GM12878 (cell line): ENCODE results near the gene MLIP. TPM values are rescaled to one million over a fixed set of nuclear protein-coding genes. Genes with fewer than 3 reads are reported as not detected.

ENCODE experiments used
- ATAC-seq: fragments of 200-7000 bp; cut with Tn5 transposase; 3 replicates; pipeline ENCODE4 v1.9.1; 2020; ENCODE audit warnings: mild to moderate bottlenecking, moderate library complexity
- Bru-seq: library from RNA; stranded (reverse); fragments of 400-500 nt; gene quantifications from one replicate; lab custom pipeline; 2021; lab: Mats Ljungman, UMichigan
- BruChase-seq, 2 experiments: library from RNA; stranded (reverse); fragments of 400-500 nt; gene quantifications; one replicate each; lab custom pipeline; 2021; lab: Mats Ljungman, UMichigan
- BruUV-seq: library from RNA; stranded (reverse); fragments of 400-500 nt; replicated peaks from 2 replicates; lab custom pipeline; 2021; lab: Mats Ljungman, UMichigan
- CTCF ChIA-PET: fragments of 300-600 bp; sonication (Branson Sonifier 250); formaldehyde crosslinking; extraction: SDS; loops from one replicate; lab custom pipeline; 2021; ENCODE audit warnings: inconsistent platforms; lab: Yijun Ruan, JAX
- POLR2A ChIA-PET: fragments of 350-600 bp; formaldehyde crosslinking; extraction: SDS; loops from one replicate; lab custom pipeline; 2021; ENCODE audit warnings: inconsistent platforms; lab: Charles Lee
- RAD21 ChIA-PET: fragments of 300-600 bp; sonication (Branson Sonifier 250); formaldehyde crosslinking; loops from one replicate; lab custom pipeline; 2023; ENCODE audit warnings: antibody characterized with exemption; ENCODE audit not compliant: unreplicated experiment; lab: Charles Lee
- SMC1A ChIA-PET: fragments of 300-600 bp; sonication (Branson Sonifier 250); formaldehyde crosslinking; loops from one replicate; lab custom pipeline; 2023; ENCODE audit not compliant: unreplicated experiment, uncharacterized antibody; lab: Charles Lee
- DNase-seq: peaks from one replicate; pipeline ENCODE4 v3.0.0-alpha.2; 2011; ENCODE audit warnings: low read depth, low spot score
- FAIRE-seq: peaks from 3 replicates; lab custom pipeline; 2011; peaks lifted over from hg19 to GRCh38; lab: Jason Lieb, UNC
- H2AFZ ChIP-seq: 2 replicates; pipeline ENCODE4 v1.6.0; 2011; ENCODE audit warnings: low read depth, low read length, control low read depth; ENCODE audit not compliant: control insufficient read depth
- H3K27ac ChIP-seq: 2 replicates; pipeline ENCODE4 v1.5.1; 2011; ENCODE audit warnings: control low read depth; ENCODE audit not compliant: control insufficient read depth, insufficient read depth
- H3K27me3 ChIP-seq, 2 experiments: replicated peaks in 1 of 2; 2 replicates each; pipeline versions ENCODE4 v1.6.0 to v1.6.1; 2011; ENCODE audit warnings: low read length in 1 of 2; ENCODE audit not compliant: control insufficient read depth in 2 of 2, insufficient read depth in 2 of 2
- H3K36me3 ChIP-seq, 2 experiments: 2 replicates each; pipeline ENCODE4 v1.5.1; 2011; ENCODE audit warnings: low read length in 1 of 2; ENCODE audit not compliant: control insufficient read depth in 2 of 2, insufficient read depth in 2 of 2
- H3K4me1 ChIP-seq: 2 replicates; pipeline ENCODE4 v1.6.1; 2011; ENCODE audit warnings: mild to moderate bottlenecking, low read length, moderate library complexity, mixed read lengths; ENCODE audit not compliant: control insufficient read depth, insufficient read depth
- H3K4me2 ChIP-seq: 2 replicates; pipeline ENCODE4 v1.6.0; 2011; ENCODE audit warnings: control low read depth; ENCODE audit not compliant: control insufficient read depth, insufficient read depth
- H3K4me3 ChIP-seq: fragments of 200-600 bp; sonication (generic); 2 replicates; pipeline ENCODE4 v1.5.1; 2016
- H3K79me2 ChIP-seq: 2 replicates; pipeline ENCODE4 v1.6.0; 2011; ENCODE audit warnings: low read length; ENCODE audit not compliant: control insufficient read depth, insufficient read depth
- H3K9ac ChIP-seq: 2 replicates; pipeline ENCODE4 v1.8.0; 2011; ENCODE audit warnings: low read length, control low read depth, mixed read lengths; ENCODE audit not compliant: control insufficient read depth, insufficient read depth
- H3K9me3 ChIP-seq: replicated peaks from 3 replicates; pipeline ENCODE4 v1.5.1; 2011; ENCODE audit warnings: mild to moderate bottlenecking, low read length; ENCODE audit not compliant: control insufficient read depth, insufficient read depth
- H4K20me1 ChIP-seq: 2 replicates; pipeline ENCODE4 v1.6.0; 2011; ENCODE audit not compliant: control insufficient read depth, insufficient read depth
- NR2C1 ChIP-seq: fragments of 450-650 bp; IDR thresholded peaks from 2 replicates; pipeline ENCODE4 v1.6.1; 2017; ENCODE audit warnings: antibody characterized with exemption, mild to moderate bottlenecking, moderate library complexity
- POLR2AphosphoS5 ChIP-seq: IDR thresholded peaks from 2 replicates; pipeline ENCODE4 v1.6.1; 2011; ENCODE audit warnings: mild to moderate bottlenecking, low read length, inconsistent platforms
- WGBS: methylation state at CpG from one replicate; pipeline ENCODE4 v1.1.6; 2016; ENCODE audit warnings: low lambda C conversion rate; ENCODE audit not compliant: insufficient replicate concordance, insufficient coverage; ENCODE audit errors: missing lambda C conversion rate; 5-methylcytosine and 5-hydroxymethylcytosine counted together
- in situ Hi-C: fragments of 300-500 bp; cut with MboI; formaldehyde crosslinking; loops from 9 replicates; pipeline ENCODE4 v1.14.3; 2018; ENCODE audit warnings: mixed read lengths
- intact Hi-C: fragments of 100-400 bp; cut with micrococcal nuclease; formaldehyde crosslinking; loops from one replicate; pipeline ENCODE4 v1.14.2; 2022; ENCODE audit not compliant: unreplicated experiment
- long read RNA-seq, 2 experiments: library from polyadenylated mRNA; unstranded; transcript quantifications; one replicate each; pipeline ENCODE4 v2.0.0, GENCODE V29; 2019 to 2020
- polyA minus RNA-seq, 3 experiments: library from RNA; depleted of rRNA, polyadenylated mRNA; stranded (reverse); fragments of >200 nt; gene quantifications; 2 replicates each; pipeline ENCODE4 v1.2.3, GENCODE V29; 2011
- polyA plus RNA-seq, 11 experiments: library from polyadenylated mRNA; depleted of rRNA in 4 of 11; unstranded in 6 of 11; stranded (reverse) in 5 of 11; fragments of >200 nt; fragmentation: Nextera tagmentation in 4 of 11; fragmentation: Illumina TruSeq in 1 of 11; extraction: Ambion mirVana in 4 of 11; extraction: Trizol in 1 of 11; gene quantifications; 1 replicate in 1 of 11; 2 replicates in 10 of 11; pipeline versions ENCODE4 v1.2.1 to v1.2.3, GENCODE V29; 2011 to 2016; ENCODE audit warnings: inconsistent platforms in 2 of 11, missing spikeins in 2 of 11, low read depth in 1 of 11
- total RNA-seq, 4 experiments: library from RNA; depleted of rRNA in 3 of 4; stranded (reverse); fragments of >200 nt in 3 of 4; fragmentation: Illumina TruSeq in 1 of 4; extraction: Trizol in 1 of 4; gene quantifications; 2 replicates each; pipeline versions ENCODE4 v1.2.1 to v1.2.3, GENCODE V29; 2013 to 2021
- TF ChIP-seq, protein P1 (sequence below): fragments of 450-650 bp; IDR thresholded peaks from 2 replicates; pipeline ENCODE4 v1.6.1; 2018; ENCODE audit warnings: mild to moderate bottlenecking, low read depth, moderate library complexity; ENCODE audit not compliant: partially characterized antibody

The MLIP gene, protein sequence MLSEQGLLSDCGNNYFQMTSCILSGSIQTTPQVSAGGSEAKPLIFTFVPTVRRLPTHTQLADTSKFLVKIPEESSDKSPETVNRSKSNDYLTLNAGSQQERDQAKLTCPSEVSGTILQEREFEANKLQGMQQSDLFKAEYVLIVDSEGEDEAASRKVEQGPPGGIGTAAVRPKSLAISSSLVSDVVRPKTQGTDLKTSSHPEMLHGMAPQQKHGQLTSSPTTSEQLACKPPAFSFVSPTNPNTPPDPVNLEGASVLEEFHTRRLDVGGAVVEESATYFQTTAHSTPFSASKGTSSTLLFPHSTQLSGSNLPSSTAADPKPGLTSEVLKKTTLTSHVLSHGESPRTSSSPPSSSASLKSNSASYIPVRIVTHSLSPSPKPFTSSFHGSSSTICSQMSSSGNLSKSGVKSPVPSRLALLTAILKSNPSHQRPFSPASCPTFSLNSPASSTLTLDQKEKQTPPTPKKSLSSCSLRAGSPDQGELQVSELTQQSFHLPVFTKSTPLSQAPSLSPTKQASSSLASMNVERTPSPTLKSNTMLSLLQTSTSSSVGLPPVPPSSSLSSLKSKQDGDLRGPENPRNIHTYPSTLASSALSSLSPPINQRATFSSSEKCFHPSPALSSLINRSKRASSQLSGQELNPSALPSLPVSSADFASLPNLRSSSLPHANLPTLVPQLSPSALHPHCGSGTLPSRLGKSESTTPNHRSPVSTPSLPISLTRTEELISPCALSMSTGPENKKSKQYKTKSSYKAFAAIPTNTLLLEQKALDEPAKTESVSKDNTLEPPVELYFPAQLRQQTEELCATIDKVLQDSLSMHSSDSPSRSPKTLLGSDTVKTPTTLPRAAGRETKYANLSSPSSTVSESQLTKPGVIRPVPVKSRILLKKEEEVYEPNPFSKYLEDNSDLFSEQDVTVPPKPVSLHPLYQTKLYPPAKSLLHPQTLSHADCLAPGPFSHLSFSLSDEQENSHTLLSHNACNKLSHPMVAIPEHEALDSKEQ
- not detected in 2 replicates for total RNA-seq (2013; cell fraction: nucleolus; rRNA removed)
- total RNA-seq (2014; rRNA removed), result not detected in 2 replicates
- total RNA-seq (2014; rRNA removed; fragmentation: Illumina TruSeq; extraction: Trizol), result not detected in 2 replicates
- not detected in 2 replicates for total RNA-seq (2021)
- polyA plus RNA-seq (2011; ENCODE audit: low read depth), result not detected
- polyA plus RNA-seq (2011; rRNA removed), result not detected in 2 replicates
- not detected in 2 replicates for polyA plus RNA-seq (2011; cell fraction: cytosol; rRNA removed)
- polyA plus RNA-seq (2011; cell fraction: nucleus; rRNA removed), result 0.19 TPM in 1 of 2 replicates, not detected in the other
- not detected in 2 replicates for polyA plus RNA-seq (2012)
- 0.24 TPM in 1 of 2 replicates, not detected in the other for polyA plus RNA-seq (2014; fragmentation: Illumina TruSeq; extraction: Trizol)
- not detected for polyA plus RNA-seq (2014; fragmentation: Nextera tagmentation; extraction: Ambion mirVana)
- not detected in 2 replicates for polyA plus RNA-seq (2014; rRNA removed)
- polyA plus RNA-seq (2016; fragmentation: Nextera tagmentation; extraction: Ambion mirVana), result not detected
- polyA minus RNA-seq (2011; rRNA and poly(A)+ RNA removed), result 0.80 TPM in 1 of 2 replicates, not detected in the other
- not detected in 2 replicates for polyA minus RNA-seq (2011; cell fraction: cytosol; rRNA and poly(A)+ RNA removed)
- 0.96 TPM in 1 of 2 replicates, not detected in the other for polyA minus RNA-seq (2011; cell fraction: nucleus; rRNA and poly(A)+ RNA removed)
- Bru-seq, nascent RNA, result percentile 5 among the genes with signal in this experiment
- BruChase-seq, experiment 1, labeled RNA remaining after a 6-hour chase, result percentile 9 among the genes with signal in this experiment
- BruChase-seq, experiment 2, labeled RNA remaining after a 2-hour chase, result percentile 13 among the genes with signal in this experiment
- long read RNA-seq, experiment 1, result 0 reads
- long read RNA-seq, experiment 2, partial matches to known transcripts, result 1 of 1 reads
- long read RNA-seq, experiment 2, other reads (novel, unspliced or antisense), result 0 of 1 reads

DNA sequence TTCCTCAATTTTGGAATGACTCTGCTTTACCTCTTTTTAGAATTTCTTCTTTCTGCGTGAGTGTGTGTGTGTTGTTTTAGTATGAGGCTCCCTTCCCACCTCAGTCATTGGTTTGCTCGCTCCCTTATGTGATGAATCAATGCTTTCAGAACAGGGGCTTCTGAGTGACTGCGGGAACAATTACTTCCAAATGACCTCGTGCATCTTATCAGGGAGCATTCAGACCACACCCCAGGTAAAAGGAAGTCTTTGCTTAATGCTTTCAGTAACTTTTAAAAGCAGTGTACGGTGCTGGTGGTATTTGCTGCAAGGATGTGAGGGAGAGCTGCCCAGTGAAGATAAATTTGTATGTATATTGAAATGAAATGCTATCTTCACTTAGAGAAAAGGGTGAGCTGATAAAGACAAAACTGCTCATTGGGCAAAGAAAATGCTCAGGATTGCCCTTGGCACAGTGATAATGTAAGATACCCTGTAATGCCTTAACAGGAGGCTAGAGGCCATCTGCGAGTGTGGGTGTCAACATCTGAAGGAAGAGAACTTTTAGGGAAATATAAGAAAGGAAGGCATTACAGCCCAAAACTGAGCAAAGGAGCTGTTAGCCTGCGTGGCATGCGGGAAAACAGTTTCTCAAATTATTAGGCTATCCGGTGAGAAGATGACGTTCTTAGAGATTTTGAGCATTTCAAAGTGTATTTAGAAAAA, at the start of gene MLIP:
TSS of gene MLIP (plus strand) at position 103 of the 705 bp plus-strand sequence. CDS start at position 140, 37 bp downstream.
- H3K9me3 ChIP-seq, result no peaks in the 10 kb centered on the region
- no peaks in the 10 kb centered on the region for H3K27me3 ChIP-seq
- no peak for FAIRE-seq
- H3K27ac ChIP-seq, result no peak within 1 kb of the TSS
- no peaks in the 10 kb centered on the region for H3K36me3 ChIP-seq
- in situ Hi-C loops, result no loop called here
- 38% methylated on average over 10 of the region's 10 CpGs for WGBS
- CTCF ChIA-PET, result no interaction called here
- no peaks in the 10 kb centered on the region; the same call in 1 of the 2 replicates for H4K20me1 ChIP-seq
- intact Hi-C loops, result no loop called here
- no peaks in the 10 kb centered on the region for H3K79me2 ChIP-seq
- TF ChIP-seq, protein P1, sequence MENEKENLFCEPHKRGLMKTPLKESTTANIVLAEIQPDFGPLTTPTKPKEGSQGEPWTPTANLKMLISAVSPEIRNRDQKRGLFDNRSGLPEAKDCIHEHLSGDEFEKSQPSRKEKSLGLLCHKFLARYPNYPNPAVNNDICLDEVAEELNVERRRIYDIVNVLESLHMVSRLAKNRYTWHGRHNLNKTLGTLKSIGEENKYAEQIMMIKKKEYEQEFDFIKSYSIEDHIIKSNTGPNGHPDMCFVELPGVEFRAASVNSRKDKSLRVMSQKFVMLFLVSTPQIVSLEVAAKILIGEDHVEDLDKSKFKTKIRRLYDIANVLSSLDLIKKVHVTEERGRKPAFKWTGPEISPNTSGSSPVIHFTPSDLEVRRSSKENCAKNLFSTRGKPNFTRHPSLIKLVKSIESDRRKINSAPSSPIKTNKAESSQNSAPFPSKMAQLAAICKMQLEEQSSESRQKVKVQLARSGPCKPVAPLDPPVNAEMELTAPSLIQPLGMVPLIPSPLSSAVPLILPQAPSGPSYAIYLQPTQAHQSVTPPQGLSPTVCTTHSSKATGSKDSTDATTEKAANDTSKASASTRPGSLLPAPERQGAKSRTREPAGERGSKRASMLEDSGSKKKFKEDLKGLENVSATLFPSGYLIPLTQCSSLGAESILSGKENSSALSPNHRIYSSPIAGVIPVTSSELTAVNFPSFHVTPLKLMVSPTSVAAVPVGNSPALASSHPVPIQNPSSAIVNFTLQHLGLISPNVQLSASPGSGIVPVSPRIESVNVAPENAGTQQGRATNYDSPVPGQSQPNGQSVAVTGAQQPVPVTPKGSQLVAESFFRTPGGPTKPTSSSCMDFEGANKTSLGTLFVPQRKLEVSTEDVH, result no peak
- TF ChIP-seq POLR2AphosphoS5 (no peak), NR2C1 (no peak)
- TF ChIP-seq, all 136 proteins: peak for 0
- no TSS peak for BruUV-seq
- H3K4me1 ChIP-seq, result no peaks in the 10 kb centered on the region
- H2AFZ ChIP-seq, result no peak within 1 kb of the TSS
- H3K4me2 ChIP-seq, result no peak within 1 kb of the TSS
- SMC1A ChIA-PET, result interaction anchor here (0.6 kb wide), 1 partner anchor 182 kb away, joined by 3 read pairs; no protein-coding TSS in a partner anchor
- POLR2A ChIA-PET, result no interaction called here
- DNase-seq (no peak), ATAC-seq (no peak)
- H3K4me3 ChIP-seq, result no peak within 1 kb of the TSS
- RAD21 ChIA-PET, result no interaction called here
- H3K9ac ChIP-seq, result no peak within 1 kb of the TSS
